H1 (cell line): ENCODE results near the gene NRIP2. TPM values are rescaled to one million over a fixed set of nuclear protein-coding genes. Genes with fewer than 3 reads are reported as not detected.

Experiments used
- CTCF ChIA-PET: fragments of 300-600 bp; sonication (Branson Sonifier 250); formaldehyde crosslinking; loops from one replicate; lab custom pipeline; 2021; ENCODE audit not compliant: partially characterized antibody; lab: Charles Lee
- POLR2A ChIA-PET: fragments of 300-600 bp; sonication (Branson Sonifier 250); formaldehyde crosslinking; loops from one replicate; lab custom pipeline; 2021; ENCODE audit warnings: inconsistent platforms; ENCODE audit not compliant: partially characterized antibody; lab: Charles Lee
- DNase-seq, 2 experiments: peaks; one replicate each; pipeline versions ENCODE4 v3.0.0 to v3.0.0-alpha.2; 2010 to 2022; ENCODE audit warnings: low spot score in 2 of 2, low read depth in 1 of 2, mixed read lengths in 1 of 2
- FAIRE-seq: peaks from 2 replicates; lab custom pipeline; 2011; peaks lifted over from hg19 to GRCh38; lab: Jason Lieb, UNC
- H2AFZ ChIP-seq: 2 replicates; pipeline ENCODE4 v1.8.1; 2012; ENCODE audit warnings: low read length, inconsistent platforms
- H2AK5ac ChIP-seq: 2 replicates; pipeline ENCODE4 v1.6.1; 2013; ENCODE audit warnings: low read depth, low read length
- H2BK120ac ChIP-seq: replicated peaks from 2 replicates; pipeline ENCODE3; 2013; ENCODE audit warnings: low read depth, low read length, inconsistent platforms
- H2BK12ac ChIP-seq: 2 replicates; pipeline ENCODE4 v1.6.1; 2013; ENCODE audit warnings: low read depth, low read length
- H2BK15ac ChIP-seq: 2 replicates; pipeline ENCODE4 v1.6.1; 2013; ENCODE audit warnings: low read length
- H2BK20ac ChIP-seq: 2 replicates; pipeline ENCODE4 v1.6.1; 2013; ENCODE audit warnings: low read length
- H2BK5ac ChIP-seq: 2 replicates; pipeline ENCODE4 v1.6.1; 2013; ENCODE audit warnings: low read depth, low read length
- H3K14ac ChIP-seq: 2 replicates; pipeline ENCODE4 v1.6.1; 2013; ENCODE audit warnings: inconsistent platforms; ENCODE audit not compliant: insufficient read length
- H3K18ac ChIP-seq: 2 replicates; pipeline ENCODE4 v1.6.1; 2013; ENCODE audit warnings: low read length; ENCODE audit errors: extremely low read depth
- H3K23ac ChIP-seq: 2 replicates; pipeline ENCODE4 v1.6.1; 2013; ENCODE audit warnings: inconsistent platforms; ENCODE audit not compliant: insufficient read length
- H3K23me2 ChIP-seq: 2 replicates; pipeline ENCODE4 v1.6.1; 2013; ENCODE audit warnings: low read depth, low read length
- H3K27ac ChIP-seq: 2 replicates; pipeline ENCODE4 v1.6.1; 2011; ENCODE audit warnings: low read depth, low read length, inconsistent platforms
- H3K27me3 ChIP-seq, 4 experiments: replicated peaks in 1 of 4; 1 replicate in 1 of 4; 2 replicates in 3 of 4; pipeline versions ENCODE4 v1.6.1 to v1.8.1; 2011 to 2013; ENCODE audit warnings: low read length in 3 of 4, mild to moderate bottlenecking in 3 of 4, inconsistent platforms in 2 of 4, mixed read lengths in 2 of 4, moderate library complexity in 1 of 4; ENCODE audit not compliant: control insufficient read depth in 3 of 4, insufficient read depth in 3 of 4; ENCODE audit errors: extremely low read depth in 1 of 4
- H3K36me3 ChIP-seq, 4 experiments: 2 replicates each; pipeline versions ENCODE4 v1.6.1 to v1.8.1; 2011 to 2013; ENCODE audit warnings: mild to moderate bottlenecking in 4 of 4, low read length in 3 of 4, moderate library complexity in 2 of 4, control low read depth in 1 of 4, inconsistent platforms in 1 of 4; ENCODE audit not compliant: insufficient read depth in 4 of 4, control insufficient read depth in 2 of 4
- H3K4ac ChIP-seq: replicated peaks from 2 replicates; pipeline ENCODE3; 2013; ENCODE audit warnings: low read length, low read depth, mixed read lengths, inconsistent platforms; ENCODE audit not compliant: insufficient read length
- H3K4me1 ChIP-seq, 4 experiments: replicated peaks in 1 of 4; 1 replicate in 1 of 4; 2 replicates in 3 of 4; pipeline versions ENCODE4 v1.6.1 to v1.8.1; 2011 to 2013; ENCODE audit warnings: low read length in 3 of 4, inconsistent platforms in 2 of 4, mixed read lengths in 1 of 4; ENCODE audit not compliant: insufficient read depth in 4 of 4, control insufficient read depth in 3 of 4
- H3K4me2 ChIP-seq, 2 experiments: 2 replicates each; pipeline versions ENCODE4 v1.6.1 to v1.8.1; 2011 to 2013; ENCODE audit warnings: low read depth in 2 of 2, low read length in 2 of 2, control low read depth in 1 of 2, inconsistent platforms in 1 of 2, mild to moderate bottlenecking in 1 of 2; ENCODE audit not compliant: insufficient read depth in 1 of 2
- H3K4me3 ChIP-seq, 4 experiments: fragments of 200-600, 300-600 bp in 1 of 4; sonication (generic), shearing (Covaris generic), sonication (Bioruptor Twin) in 1 of 4; 2 replicates each; pipeline versions ENCODE4 v1.5.1 to v1.8.1; 2011 to 2016; ENCODE audit warnings: low read length in 4 of 4, low read depth in 3 of 4, control low read depth in 2 of 4, inconsistent platforms in 2 of 4, mild to moderate bottlenecking in 2 of 4, mixed read lengths in 1 of 4, moderate library complexity in 1 of 4; ENCODE audit not compliant: insufficient read depth in 2 of 4; ENCODE audit errors: extremely low read depth in 1 of 4
- H3K56ac ChIP-seq: replicated peaks from 2 replicates; pipeline ENCODE3; 2013; ENCODE audit warnings: low read depth, mild to moderate bottlenecking, mixed read lengths, low read length, inconsistent platforms; ENCODE audit not compliant: insufficient read length
- H3K79me1 ChIP-seq: 2 replicates; pipeline ENCODE4 v1.6.1; 2013; ENCODE audit warnings: low read depth, low read length, control low read depth
- H3K79me2 ChIP-seq, 2 experiments: 2 replicates each; pipeline versions ENCODE4 v1.6.1 to v1.8.1; 2012 to 2013; ENCODE audit warnings: low read length in 2 of 2, mild to moderate bottlenecking in 2 of 2, inconsistent platforms in 1 of 2; ENCODE audit not compliant: insufficient read depth in 2 of 2, control insufficient read depth in 1 of 2
- H3K9ac ChIP-seq, 4 experiments: replicated peaks in 1 of 4; 1 replicate in 1 of 4; 2 replicates in 3 of 4; pipeline versions ENCODE4 v1.6.1 to v1.8.1; 2011 to 2013; ENCODE audit warnings: low read depth in 3 of 4, low read length in 3 of 4, control low read depth in 2 of 4, mild to moderate bottlenecking in 2 of 4, moderate library complexity in 2 of 4, inconsistent platforms in 1 of 4; ENCODE audit errors: extremely low read depth in 1 of 4
- H3K9me3 ChIP-seq, 2 experiments: 2 replicates each; pipeline versions ENCODE4 v1.6.1 to v1.8.1; 2012 to 2013; ENCODE audit warnings: mild to moderate bottlenecking in 2 of 2, moderate library complexity in 2 of 2, control low read depth in 1 of 2, inconsistent platforms in 1 of 2, low read depth in 1 of 2, low read length in 1 of 2, mixed read lengths in 1 of 2; ENCODE audit not compliant: insufficient read depth in 2 of 2
- H4K20me1 ChIP-seq, 2 experiments: replicated peaks in 1 of 2; 2 replicates each; pipeline versions ENCODE3 to v1.8.1; 2011 to 2013; ENCODE audit warnings: inconsistent platforms in 2 of 2, low read length in 2 of 2, mild to moderate bottlenecking in 1 of 2; ENCODE audit not compliant: insufficient read depth in 2 of 2, control insufficient read depth in 1 of 2
- H4K5ac ChIP-seq: 2 replicates; pipeline ENCODE4 v1.6.1; 2013; ENCODE audit warnings: low read length, low read depth, mixed read lengths, inconsistent platforms; ENCODE audit not compliant: insufficient read length
- H4K8ac ChIP-seq: 2 replicates; pipeline ENCODE4 v1.8.0; 2013; ENCODE audit warnings: mild to moderate bottlenecking, moderate library complexity, low read length, inconsistent platforms; ENCODE audit not compliant: insufficient read depth; ENCODE audit errors: extremely low read depth
- H4K91ac ChIP-seq: replicated peaks from 2 replicates; pipeline ENCODE3; 2013; ENCODE audit warnings: low read length, mixed read lengths, inconsistent platforms; ENCODE audit not compliant: insufficient read length
- HDAC2 ChIP-seq, 2 experiments: fragments of 300-600 bp in 1 of 2; sonication (generic) in 1 of 2; IDR thresholded peaks; 2 replicates each; pipeline ENCODE4 v1.6.1; 2011 to 2012; ENCODE audit warnings: low read depth in 2 of 2, low read length in 2 of 2, mild to moderate bottlenecking in 2 of 2, moderate library complexity in 2 of 2, borderline replicate concordance in 1 of 2, inconsistent platforms in 1 of 2
- polyA plus RNA-seq, 7 experiments: library from polyadenylated mRNA; depleted of rRNA in 3 of 7; stranded (reverse) in 5 of 7; unstranded in 2 of 7; fragments of >200 nt in 5 of 7; fragments of 200-250 nt in 2 of 7; gene quantifications; 1 replicate in 5 of 7; 2 replicates in 1 of 7; 4 replicates in 1 of 7; pipeline versions ENCODE4 v1.2.1 to v1.2.3, GENCODE V29; 2011 to 2013; ENCODE audit warnings: missing spikeins in 2 of 7, mixed read lengths in 2 of 7
- total RNA-seq: library from RNA; stranded (reverse); fragmentation: NEBNext Ultra II Directional; extraction: Animal tissue kit (Norgen Biotek cat#: 25700); gene quantifications from 2 replicates; pipeline ENCODE4 v1.2.1, GENCODE V29; 2021

The NRIP2 gene
- total and polyA plus RNA-seq, 2 of the 8 experiments (the other 6 are each of a cell fraction or from before 2014, with no cell fraction given): 0.06 TPM; not detected in 1

- Histone ChIP-seq H3K23ac (no peak overlapping the region), H3K4ac (no peak overlapping the region), H3K79me2 (no peaks in the 10 kb centered on the region), H3K56ac (no peak overlapping the region), H4K20me1 (peaks cover 3 to 12% of the 10 kb centered on the region in 2 experiments), H4K5ac (no peak overlapping the region), H3K4me2 (no peak overlapping the region), H3K27ac (no peak overlapping the region), H3K79me1 (no peaks in the 10 kb centered on the region), H2BK20ac (no peak overlapping the region), H3K4me3 (no peak overlapping the region), H3K14ac (no peak overlapping the region), H4K91ac (no peak overlapping the region), H2BK15ac (no peak overlapping the region), H3K18ac (no peak overlapping the region), H3K27me3 (no peaks in the 10 kb centered on the region), H2AK5ac (no peak overlapping the region), H2BK12ac (no peak overlapping the region), H2BK5ac (no peak overlapping the region), H3K36me3 (peaks cover 16 to 60% (median 40%) of the 10 kb centered on the region in 4 experiments; a peak in 7 of 8 replicates), H4K8ac (no peak overlapping the region), H2AFZ (no peak overlapping the region), H3K4me1 (peaks cover 0 to 6% (median under 1%) of the 10 kb centered on the region in 4 experiments; a peak in 2 of 7 replicates), H2BK120ac (no peak overlapping the region), H3K23me2 (no peaks in the 10 kb centered on the region), H3K9me3 (no peaks in the 10 kb centered on the region), H3K9ac (no peak overlapping the region)
- FAIRE-seq (no peak), DNase-seq (no peak)
- ChIA-PET CTCF (interaction anchor here (0.6 to 1.1 kb wide), 3 partner anchors 14 to 79 kb away, joined by 3 read pairs; no protein-coding TSS in a partner anchor), POLR2A (interaction anchor here (1.5 kb wide), 1 partner anchor 90 kb away, joined by 3 read pairs; no protein-coding TSS in a partner anchor)
- no peak for TF ChIP-seq HDAC2 (IDR thresholded peaks at IDR 0.05; ENCODE audit: borderline replicate concordance in 1 of 2, low read depth in 2 of 2, low read length in 2 of 2)
Measured at GRCh38 chr12:2860170-2860569, 25.3 kb upstream of the NRIP2 start.
